PC-3 (cell line): ENCODE measurements around the gene PLPPR3. TPM values are rescaled to one million over a fixed set of nuclear protein-coding genes. Genes with fewer than 3 reads are reported as not detected.

Experiments
- ATAC-seq: fragments of 200-7000 bp; cut with Tn5 transposase; 2 replicates; pipeline ENCODE4 v1.9.1; 2020; ENCODE audit warnings: mild to moderate bottlenecking, moderate library complexity
- BruUV-seq: library from RNA; stranded (reverse); fragments of 400-500 nt; replicated peaks from 2 replicates; lab custom pipeline; 2021; lab: Mats Ljungman, UMichigan
- CTCF ChIA-PET: fragments of 300-600 bp; sonication (Branson Sonifier 250); formaldehyde crosslinking; loops from one replicate; lab custom pipeline; 2022; ENCODE audit warnings: antibody characterized with exemption; lab: Charles Lee
- POLR2A ChIA-PET: fragments of 300-600 bp; sonication (Branson Sonifier 250); formaldehyde crosslinking; loops from one replicate; lab custom pipeline; 2022; ENCODE audit warnings: antibody characterized with exemption; ENCODE audit not compliant: unreplicated experiment; lab: Charles Lee
- DNase-seq: peaks from one replicate; pipeline ENCODE4 v3.0.0-alpha.2; 2015
- H2AFZ ChIP-seq: fragments of 300-600 bp; sonication (generic); 2 replicates; pipeline ENCODE4 v1.6.0; 2016; ENCODE audit warnings: antibody characterized with exemption, low read length
- H3F3A ChIP-seq: fragments of 300-600 bp; sonication (generic); one replicate; pipeline ENCODE4 v1.6.0; 2017; ENCODE audit warnings: antibody characterized with exemption, low read length, control low read depth, mild to moderate bottlenecking; ENCODE audit not compliant: unreplicated experiment
- H3K27ac ChIP-seq: fragments of 300-600 bp; sonication (generic); 2 replicates; pipeline ENCODE4 v1.5.1; 2016; ENCODE audit warnings: mild to moderate bottlenecking, low read length
- H3K27me3 ChIP-seq: fragments of 300-600 bp; sonication (generic); 2 replicates; pipeline ENCODE4 v1.6.1; 2016; ENCODE audit warnings: low read length, mixed read lengths
- H3K36me3 ChIP-seq: fragments of 300-600 bp; sonication (generic); 2 replicates; pipeline ENCODE4 v1.6.1; 2016; ENCODE audit warnings: low read depth, mixed run types, low read length, mixed read lengths
- H3K4me1 ChIP-seq: fragments of 300-600 bp; sonication (generic); 2 replicates; pipeline ENCODE4 v1.5.1; 2016; ENCODE audit warnings: low read length; ENCODE audit not compliant: insufficient read depth
- H3K4me2 ChIP-seq: fragments of 300-600 bp; sonication (generic); 2 replicates; pipeline ENCODE4 v1.6.0; 2016; ENCODE audit warnings: low read length
- H3K4me3 ChIP-seq: fragments of 300-600 bp; sonication (generic); 2 replicates; pipeline ENCODE4 v1.5.1; 2016; ENCODE audit warnings: mild to moderate bottlenecking, low read length, mixed read lengths
- H3K79me2 ChIP-seq: fragments of 300-600 bp; sonication (generic); 2 replicates; pipeline ENCODE4 v1.6.1; 2017; ENCODE audit warnings: low read length, mixed read lengths
- H3K9ac ChIP-seq: fragments of 300-600 bp; sonication (generic); 2 replicates; pipeline ENCODE4 v1.6.0; 2016; ENCODE audit warnings: mild to moderate bottlenecking, low read length
- H3K9me2 ChIP-seq: fragments of 300-600 bp; sonication (generic); replicated peaks from 2 replicates; pipeline ENCODE4 v1.6.1; 2016; ENCODE audit warnings: mixed run types, low read length, mixed read lengths
- H3K9me3 ChIP-seq: fragments of 300-600 bp; sonication (generic); 2 replicates; pipeline ENCODE4 v1.6.1; 2016; ENCODE audit warnings: low read length, mixed read lengths
- H4K20me1 ChIP-seq: fragments of 300-600 bp; sonication (generic); 2 replicates; pipeline ENCODE4 v1.6.1; 2016; ENCODE audit warnings: low read length, mixed read lengths
- CTCF ChIP-seq: fragments of 300-600 bp; sonication (generic); conservative IDR thresholded peaks from 2 replicates; pipeline ENCODE4 v1.5.1; 2017; ENCODE audit warnings: antibody characterized with exemption, low read depth, mild to moderate bottlenecking, low read length
- EZH2 ChIP-seq: fragments of 300-600 bp; sonication (generic); IDR thresholded peaks from one replicate; pipeline ENCODE4 v1.6.1; 2017; ENCODE audit warnings: antibody characterized with exemption, mild to moderate bottlenecking, low read length; ENCODE audit not compliant: unreplicated experiment
- EZH2phosphoT487 ChIP-seq: fragments of 300-600 bp; sonication (generic); IDR thresholded peaks from 2 replicates; pipeline ENCODE4 v1.6.1; 2018; ENCODE audit warnings: mild to moderate bottlenecking, antibody characterized with exemption, low read length, borderline replicate concordance
- intact Hi-C: fragments of 100-400 bp; cut with micrococcal nuclease; formaldehyde crosslinking; loops from 2 replicates; pipeline ENCODE4 v1.9.0; 2023
- total RNA-seq: library from RNA; depleted of rRNA; stranded (reverse); fragments of >200 nt; gene quantifications from 2 replicates; pipeline ENCODE4 v1.2.3, GENCODE V29; 2014

Gene PLPPR3
- total RNA-seq, 1 experiment from 2014 or later: not detected

- Histone ChIP-seq H3K9me3 (no peaks in the 10 kb centered on the region), H4K20me1 (no peaks in the 10 kb centered on the region), H3K9ac (peak overlapping the region; percentile 77), H3K4me3 (peak overlapping the region; percentile 75), H3F3A (no peaks in the 10 kb centered on the region), H3K27ac (peak overlapping the region; percentile 86), H3K36me3 (no peaks in the 10 kb centered on the region), H3K79me2 (peaks cover 52% of the 10 kb centered on the region), H3K9me2 (no peaks in the 10 kb centered on the region), H3K4me1 (peaks cover 12% of the 10 kb centered on the region; the same call in 1 of the 2 replicates), H3K4me2 (peak overlapping the region; percentile 93), H2AFZ (peak overlapping the region; percentile 67), H3K27me3 (no peaks in the 10 kb centered on the region)
- BruUV-seq: TSS peak; percentile 95
- POLR2A ChIA-PET: no interaction called here
- intact Hi-C loops: loop anchor here (2.0 kb wide), 1 partner anchor 14 kb away; the partner anchor contains the start of gene PTBP1
- CTCF ChIA-PET: no interaction called here
- peak; percentile 37 for DNase-seq
- TF ChIP-seq EZH2phosphoT487 (no peak), CTCF (no peak), EZH2 (no peak)
- ATAC-seq: peak; percentile 27
Observed at GRCh38 chr19:782878-783668, 38.7 kb downstream of the PLPPR3 start.

GRCh38 chr19:782185-782877 is 39.4 kb downstream of the PLPPR3 start:
- intact Hi-C loops: loop anchor here (2.0 kb wide), 1 partner anchor 14 kb away; the partner anchor contains the start of gene PTBP1
- peaks cover 12% of the 10 kb centered on the region; the same call in 1 of the 2 replicates for H3K4me1 ChIP-seq
- H3F3A ChIP-seq: no peaks in the 10 kb centered on the region
- CTCF ChIA-PET: no interaction called here
- H2AFZ ChIP-seq: peak overlapping the region; percentile 67
- H3K4me3 ChIP-seq: peak overlapping the region; percentile 75
- no peaks in the 10 kb centered on the region for H4K20me1 ChIP-seq
- peak overlapping the region; percentile 93 for H3K4me2 ChIP-seq
- H3K9me3 ChIP-seq: no peaks in the 10 kb centered on the region
- H3K9me2 ChIP-seq: no peaks in the 10 kb centered on the region
- TSS peak; percentile 83 for BruUV-seq
- H3K27me3 ChIP-seq: no peaks in the 10 kb centered on the region
- peak overlapping the region; percentile 77 for H3K9ac ChIP-seq
- H3K36me3 ChIP-seq: no peaks in the 10 kb centered on the region
- peak overlapping the region; percentile 86 for H3K27ac ChIP-seq
- POLR2A ChIA-PET: no interaction called here
- DNase-seq: peak; percentile 86
- H3K79me2 ChIP-seq: peaks cover 52% of the 10 kb centered on the region
- TF ChIP-seq CTCF: no peak
- TF ChIP-seq EZH2phosphoT487: no peak
- peak; percentile 80 for ATAC-seq
